ENCODE results near the gene SNAP25. TPM values are rescaled to one million over a fixed set of nuclear protein-coding genes. Genes with fewer than 3 reads are reported as not detected.

The SNAP25 gene
- total RNA-seq, 2 donors from 2014 or later: 1.3 to 4.7 TPM

- Histone ChIP-seq H3K27ac (no peak overlapping the region), H3K27me3 (replicated peaks; ENCODE audit: insufficient read depth) (no peaks in the 10 kb centered on the region), H3K4me3 (no peak overlapping the region), H3K4me1 (ENCODE audit: control insufficient read depth in 1 of 2, low read depth in 2 of 2) (no peaks in the 10 kb centered on the region), H3K36me3 (no peaks in the 10 kb centered on the region), H3K9me3 (no peaks in the 10 kb centered on the region)
- TF ChIP-seq, protein P1, sequence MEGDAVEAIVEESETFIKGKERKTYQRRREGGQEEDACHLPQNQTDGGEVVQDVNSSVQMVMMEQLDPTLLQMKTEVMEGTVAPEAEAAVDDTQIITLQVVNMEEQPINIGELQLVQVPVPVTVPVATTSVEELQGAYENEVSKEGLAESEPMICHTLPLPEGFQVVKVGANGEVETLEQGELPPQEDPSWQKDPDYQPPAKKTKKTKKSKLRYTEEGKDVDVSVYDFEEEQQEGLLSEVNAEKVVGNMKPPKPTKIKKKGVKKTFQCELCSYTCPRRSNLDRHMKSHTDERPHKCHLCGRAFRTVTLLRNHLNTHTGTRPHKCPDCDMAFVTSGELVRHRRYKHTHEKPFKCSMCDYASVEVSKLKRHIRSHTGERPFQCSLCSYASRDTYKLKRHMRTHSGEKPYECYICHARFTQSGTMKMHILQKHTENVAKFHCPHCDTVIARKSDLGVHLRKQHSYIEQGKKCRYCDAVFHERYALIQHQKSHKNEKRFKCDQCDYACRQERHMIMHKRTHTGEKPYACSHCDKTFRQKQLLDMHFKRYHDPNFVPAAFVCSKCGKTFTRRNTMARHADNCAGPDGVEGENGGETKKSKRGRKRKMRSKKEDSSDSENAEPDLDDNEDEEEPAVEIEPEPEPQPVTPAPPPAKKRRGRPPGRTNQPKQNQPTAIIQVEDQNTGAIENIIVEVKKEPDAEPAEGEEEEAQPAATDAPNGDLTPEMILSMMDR (IDR thresholded peaks at IDR 0.05): no peak
- DNase-seq (ENCODE audit: low spot score) (no peak), ATAC-seq (ENCODE audit: insufficient number of reproducible peaks, low FRiP score, low read depth) (no peak)
These were observed 53.0 kb downstream of the SNAP25 start for GRCh38 chr20:10271494-10272219.

DNA sequence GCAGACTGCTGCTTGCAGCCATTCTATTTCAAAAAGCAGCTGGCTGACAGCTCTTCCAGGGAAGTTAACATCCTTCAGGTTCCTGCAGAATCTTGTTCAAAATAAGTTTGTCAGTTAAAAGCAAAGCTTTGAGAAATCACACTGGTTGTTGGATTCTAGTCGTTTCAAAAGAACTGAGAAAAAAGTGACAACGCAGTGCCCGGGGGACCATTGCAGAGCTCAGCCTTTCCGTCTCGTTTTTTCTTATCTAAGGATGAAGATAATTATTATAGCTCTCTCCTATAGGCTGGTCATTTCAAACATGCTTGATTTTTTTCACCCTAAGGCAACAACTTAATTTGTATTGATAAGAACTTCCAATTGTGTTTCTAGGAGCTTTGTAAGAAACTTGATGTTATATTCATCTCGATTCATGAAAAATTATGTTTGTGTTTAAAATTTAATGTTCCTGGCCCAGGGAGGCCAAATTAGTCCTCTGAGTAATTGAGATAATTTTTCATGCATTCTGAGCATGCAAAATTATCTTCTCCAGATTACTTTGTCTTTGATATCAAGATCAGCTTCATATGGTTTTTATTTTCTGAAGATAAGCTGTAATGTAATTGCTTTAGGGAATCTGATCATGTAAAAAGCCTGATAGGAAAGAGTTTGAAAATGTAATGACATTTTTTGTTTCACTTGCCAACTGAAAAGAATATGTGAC is 58.4 kb downstream of the SNAP25 start:
- TF ChIP-seq, protein P1 (IDR thresholded peaks at IDR 0.05): no peak
- no peaks in the 10 kb centered on the region for H3K27me3 ChIP-seq (replicated peaks; ENCODE audit: insufficient read depth)
- no peak for ATAC-seq (ENCODE audit: insufficient number of reproducible peaks, low FRiP score, low read depth)

DNA sequence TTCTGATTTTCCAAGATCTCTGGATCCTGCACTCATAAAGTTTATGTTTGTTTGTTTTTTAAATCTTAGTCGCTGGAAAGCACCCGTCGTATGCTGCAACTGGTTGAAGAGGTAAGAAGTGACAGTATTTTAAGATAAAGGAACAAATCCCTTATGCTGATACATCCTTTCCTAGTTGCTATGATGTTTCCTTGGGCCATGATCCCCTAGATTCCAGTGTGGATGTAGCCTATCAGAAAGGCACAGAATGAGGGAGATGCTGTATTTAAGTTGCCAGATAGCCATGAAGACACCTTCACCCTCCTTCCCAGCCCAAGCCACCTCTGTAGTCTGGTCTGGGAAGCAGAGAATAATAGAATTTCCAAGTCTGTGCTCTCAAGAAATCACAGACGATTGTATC is 59.0 kb downstream of the SNAP25 start:
- peaks cover 0 to 13% of the 10 kb centered on the region in 2 donors for H3K4me1 ChIP-seq (ENCODE audit: control insufficient read depth in 1 of 2, low read depth in 2 of 2)
- ATAC-seq (ENCODE audit: insufficient number of reproducible peaks, low FRiP score, low read depth) (no peak), DNase-seq (ENCODE audit: low spot score) (no peak)
- TF ChIP-seq, protein P1 (IDR thresholded peaks at IDR 0.05): no peak
- H3K9me3 ChIP-seq: no peaks in the 10 kb centered on the region
- no peaks in the 10 kb centered on the region for H3K36me3 ChIP-seq
- H3K27me3 ChIP-seq (replicated peaks; ENCODE audit: insufficient read depth): no peaks in the 10 kb centered on the region
- no peak overlapping the region for H3K27ac ChIP-seq
- H3K4me3 ChIP-seq: no peak overlapping the region

More for the DNA sequence above, 58.4 kb downstream of the SNAP25 start:
- H3K4me3 ChIP-seq: no peak overlapping the region
- H3K4me1 ChIP-seq (ENCODE audit: control insufficient read depth in 1 of 2, low read depth in 2 of 2): peaks cover 0 to 9% of the 10 kb centered on the region in 2 donors
- no peak overlapping the region for H3K27ac ChIP-seq
- no peak for DNase-seq (ENCODE audit: low spot score)
- H3K9me3 ChIP-seq: no peaks in the 10 kb centered on the region
- no peaks in the 10 kb centered on the region for H3K36me3 ChIP-seq

DNA sequence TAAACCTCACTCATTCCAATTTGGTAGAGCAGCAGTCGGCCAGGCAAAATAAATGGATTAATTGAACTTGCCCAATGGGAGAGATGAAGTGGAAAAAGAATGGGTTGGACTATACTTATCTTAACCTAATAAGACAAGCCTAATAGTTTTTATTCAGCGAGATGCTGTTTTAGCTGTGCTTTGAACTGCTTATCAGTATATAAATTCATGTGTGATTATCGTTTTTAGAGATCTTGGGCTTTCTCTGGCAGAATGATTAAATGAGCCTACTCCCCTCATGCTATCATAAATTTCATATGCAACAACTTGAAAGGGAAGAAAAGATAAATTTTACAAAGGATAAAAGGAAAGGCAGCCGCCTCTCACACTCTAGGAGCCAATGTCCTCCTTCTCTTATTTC is 59.8 kb downstream of the SNAP25 start:
- Histone ChIP-seq H3K27ac (no peak overlapping the region), H3K4me1 (ENCODE audit: control insufficient read depth in 1 of 2, low read depth in 2 of 2) (peaks cover 0 to 14% of the 10 kb centered on the region in 2 donors), H3K36me3 (no peaks in the 10 kb centered on the region), H3K27me3 (replicated peaks; ENCODE audit: insufficient read depth) (no peaks in the 10 kb centered on the region), H3K4me3 (no peak overlapping the region), H3K9me3 (no peaks in the 10 kb centered on the region)
- no peak for ATAC-seq (ENCODE audit: insufficient number of reproducible peaks, low FRiP score, low read depth)
- no peak for DNase-seq (ENCODE audit: low spot score)
- TF ChIP-seq, protein P1 (IDR thresholded peaks at IDR 0.05): no peak

Measured in thoracic aorta (tissue), 2 donors.